HCT116 (cell line): ENCODE data around the gene PDE6A. TPM values are rescaled to one million over a fixed set of nuclear protein-coding genes. Genes with fewer than 3 reads are reported as not detected.

Experiments
- ATAC-seq: fragments of 200-7000 bp; cut with Tn5 transposase; 2 replicates; pipeline ENCODE4 v1.9.1; 2020; ENCODE audit warnings: mild to moderate bottlenecking, moderate library complexity
- BruUV-seq: library from RNA; stranded (reverse); fragments of 400-500 nt; replicated peaks from 2 replicates; lab custom pipeline; 2021; lab: Mats Ljungman, UMichigan
- CTCF ChIA-PET: fragments of 300-600 bp; sonication (Branson Sonifier 250); formaldehyde crosslinking; loops from one replicate; lab custom pipeline; 2021; ENCODE audit warnings: antibody characterized with exemption; lab: Charles Lee
- POLR2A ChIA-PET: fragments of 300-600, 350-600 bp; sonication (Branson Sonifier 250); formaldehyde crosslinking; loops from one replicate; lab custom pipeline; 2021; ENCODE audit warnings: antibody characterized with exemption; lab: Charles Lee
- RAD21 ChIA-PET, 2 experiments: fragments of 300-600 bp; sonication (Branson Sonifier 250); formaldehyde crosslinking; loops; one replicate each; lab custom pipeline; 2023; ENCODE audit warnings: low total read pairs in 2 of 2; ENCODE audit not compliant: uncharacterized antibody in 2 of 2, unreplicated experiment in 2 of 2, low non-redundant PET in 1 of 2; lab: Charles Lee
- DNase-seq: peaks from one replicate; pipeline ENCODE4 v3.0.0-alpha.2; 2010; ENCODE audit warnings: low read depth, low spot score
- H2AFZ ChIP-seq: fragments of 200-600 bp; shearing (Covaris generic), sonication (generic); 2 replicates; pipeline ENCODE4 v1.6.1; 2017; ENCODE audit warnings: low read depth, mixed run types, mixed read lengths, antibody characterized with exemption, low read length; ENCODE audit not compliant: poor library complexity, severe bottlenecking
- H3K27ac ChIP-seq: 2 replicates; pipeline ENCODE4 v1.5.1; 2012; ENCODE audit warnings: low read depth, low read length
- H3K27me3 ChIP-seq: fragments of 200-600 bp; sonication (generic); 2 replicates; pipeline ENCODE4 v1.6.1; 2016; ENCODE audit warnings: mixed run types, low read length, mixed read lengths; ENCODE audit not compliant: insufficient read depth
- H3K36me3 ChIP-seq, 2 experiments: fragments of 200-500 bp in 1 of 2; fragments of 200-600 bp in 1 of 2; sonication (Bioruptor generic) in 1 of 2; sonication (generic) in 1 of 2; 2 replicates each; pipeline versions ENCODE4 v1.5.1 to v1.6.1; 2014 to 2016; ENCODE audit warnings: low read length in 2 of 2, inconsistent platforms in 1 of 2, mixed read lengths in 1 of 2, mixed run types in 1 of 2; ENCODE audit not compliant: insufficient read depth in 2 of 2, control insufficient read depth in 1 of 2
- H3K4me1 ChIP-seq, 2 experiments: fragments of 200-600 bp in 1 of 2; sonication (generic) in 1 of 2; 2 replicates each; pipeline versions ENCODE4 v1.5.1 to v1.6.1; 2012 to 2017; ENCODE audit warnings: low read length in 2 of 2, inconsistent platforms in 1 of 2, mild to moderate bottlenecking in 1 of 2, mixed read lengths in 1 of 2, mixed run types in 1 of 2, moderate library complexity in 1 of 2; ENCODE audit not compliant: insufficient read depth in 2 of 2, control insufficient read depth in 1 of 2
- H3K4me2 ChIP-seq: fragments of 200-600 bp; sonication (generic); 2 replicates; pipeline ENCODE4 v1.6.1; 2017; ENCODE audit warnings: mixed run types, low read length, mixed read lengths
- H3K4me3 ChIP-seq, 2 experiments: fragments of 200-600 bp in 1 of 2; sonication (generic) in 1 of 2; replicated peaks in 1 of 2; 2 replicates each; pipeline ENCODE4 v1.5.1; 2011 to 2016; ENCODE audit warnings: low read length in 2 of 2, control low read depth in 1 of 2, low read depth in 1 of 2, mild to moderate bottlenecking in 1 of 2, mixed read lengths in 1 of 2, mixed run types in 1 of 2
- H3K79me2 ChIP-seq: fragments of 200-600 bp; sonication (generic); 2 replicates; pipeline ENCODE4 v1.6.1; 2017; ENCODE audit warnings: mild to moderate bottlenecking, mixed run types, low read length, moderate library complexity, mixed read lengths; ENCODE audit not compliant: insufficient read depth
- H3K9ac ChIP-seq: fragments of 200-600 bp; sonication (generic); 2 replicates; pipeline ENCODE4 v1.6.1; 2016; ENCODE audit warnings: low read length, mixed read lengths
- H3K9me2 ChIP-seq: fragments of 200-600 bp; sonication (generic), shearing (Covaris generic); 2 replicates; pipeline ENCODE4 v1.6.1; 2017; ENCODE audit warnings: mixed run types, mild to moderate bottlenecking, moderate library complexity; ENCODE audit not compliant: insufficient read depth
- H3K9me3 ChIP-seq, 2 experiments: fragments of 200-500 bp in 1 of 2; fragments of 200-600 bp in 1 of 2; sonication (Bioruptor generic) in 1 of 2; sonication (generic) in 1 of 2; 2 replicates each; pipeline ENCODE4 v1.6.1; 2014 to 2017; ENCODE audit warnings: low read length in 2 of 2, mixed read lengths in 2 of 2, inconsistent platforms in 1 of 2, low read depth in 1 of 2, mild to moderate bottlenecking in 1 of 2, mixed run types in 1 of 2, moderate library complexity in 1 of 2; ENCODE audit not compliant: control insufficient read depth in 1 of 2, insufficient read depth in 1 of 2
- H4K20me1 ChIP-seq: fragments of 200-600 bp; sonication (generic), shearing (Covaris generic); 2 replicates; pipeline ENCODE4 v1.6.1; 2017; ENCODE audit warnings: mixed run types, mild to moderate bottlenecking, moderate library complexity; ENCODE audit not compliant: insufficient read depth
- EGR1 ChIP-seq: IDR thresholded peaks from 2 replicates; pipeline ENCODE4 v1.6.1; 2012; ENCODE audit warnings: low read depth
- EZH2 ChIP-seq: fragments of 200-600 bp; sonication (generic); IDR thresholded peaks from 2 replicates; pipeline ENCODE4 v1.6.1; 2017; ENCODE audit warnings: antibody characterized with exemption, mixed run types
- RAD21 ChIP-seq: IDR thresholded peaks from 2 replicates; pipeline ENCODE4 v1.6.1; 2012; ENCODE audit warnings: low read depth, mild to moderate bottlenecking
- YY1 ChIP-seq: IDR thresholded peaks from 2 replicates; pipeline ENCODE4 v1.6.1; 2011; ENCODE audit warnings: low read length, low read depth, moderate library complexity, mild to moderate bottlenecking; ENCODE audit not compliant: insufficient replicate concordance; ENCODE audit errors: extremely low read depth
- intact Hi-C: fragments of 100-400 bp; cut with micrococcal nuclease; formaldehyde crosslinking; loops from 2 replicates; pipeline ENCODE4 v1.10.0; 2022
- total RNA-seq: library from RNA; stranded (reverse); gene quantifications from one replicate; pipeline ENCODE4 v1.2.1, GENCODE V29; 2021; ENCODE audit not compliant: unreplicated experiment
- TF ChIP-seq, protein P1 (sequence below), 3 experiments: fragments of 200-600 bp in 1 of 3; sonication (generic) in 1 of 3; IDR thresholded peaks in 2 of 3; conservative IDR thresholded peaks in 1 of 3; 2 replicates each; pipeline ENCODE4 v1.5.1; 2012 to 2017; ENCODE audit warnings: low read depth in 2 of 3, low read length in 2 of 3, antibody characterized with exemption in 1 of 3, borderline replicate concordance in 1 of 3, control low read depth in 1 of 3, mild to moderate bottlenecking in 1 of 3, mixed read lengths in 1 of 3, mixed run types in 1 of 3, moderate library complexity in 1 of 3; ENCODE audit not compliant: insufficient read depth in 1 of 3
- TF ChIP-seq, protein P2 (sequence below): IDR thresholded peaks from 2 replicates; pipeline ENCODE4 v1.6.1; 2011; ENCODE audit warnings: mild to moderate bottlenecking, low read length, moderate library complexity; ENCODE audit not compliant: insufficient replicate concordance; ENCODE audit errors: extremely low read depth

PDE6A gene
- total RNA-seq, 1 experiment from 2014 or later: not detected

- intact Hi-C loops: loop anchor here (1.0 to 5.0 kb wide), 2 partner anchors 140 to 215 kb away; no protein-coding TSS in a partner anchor
- peak; percentile 96 for ATAC-seq
- POLR2A ChIA-PET: interaction anchor here (2.0 kb wide), 1 partner anchor 108 kb away, joined by 6 read pairs; the partner anchor contains the start of gene SLC26A2
- H3K27ac ChIP-seq: no peak overlapping the region
- H2AFZ ChIP-seq: no peak overlapping the region
- no peak overlapping the region for H3K4me3 ChIP-seq
- H3K4me1 ChIP-seq: no peaks in the 10 kb centered on the region; a peak in 1 of 4 replicates
- no peaks in the 10 kb centered on the region for H3K9me3 ChIP-seq
- DNase-seq: peak; percentile 44
- RAD21 ChIA-PET: interaction anchor here in 1 of 2 experiments (1.0 to 1.6 kb wide), 3 partner anchors 12 to 19 kb away, joined by 3 to 5 read pairs (median 3); no protein-coding TSS in a partner anchor
- BruUV-seq: no TSS peak
- H4K20me1 ChIP-seq: no peaks in the 10 kb centered on the region
- peak; percentile 78 for TF ChIP-seq RAD21
- TF ChIP-seq, protein P1, sequence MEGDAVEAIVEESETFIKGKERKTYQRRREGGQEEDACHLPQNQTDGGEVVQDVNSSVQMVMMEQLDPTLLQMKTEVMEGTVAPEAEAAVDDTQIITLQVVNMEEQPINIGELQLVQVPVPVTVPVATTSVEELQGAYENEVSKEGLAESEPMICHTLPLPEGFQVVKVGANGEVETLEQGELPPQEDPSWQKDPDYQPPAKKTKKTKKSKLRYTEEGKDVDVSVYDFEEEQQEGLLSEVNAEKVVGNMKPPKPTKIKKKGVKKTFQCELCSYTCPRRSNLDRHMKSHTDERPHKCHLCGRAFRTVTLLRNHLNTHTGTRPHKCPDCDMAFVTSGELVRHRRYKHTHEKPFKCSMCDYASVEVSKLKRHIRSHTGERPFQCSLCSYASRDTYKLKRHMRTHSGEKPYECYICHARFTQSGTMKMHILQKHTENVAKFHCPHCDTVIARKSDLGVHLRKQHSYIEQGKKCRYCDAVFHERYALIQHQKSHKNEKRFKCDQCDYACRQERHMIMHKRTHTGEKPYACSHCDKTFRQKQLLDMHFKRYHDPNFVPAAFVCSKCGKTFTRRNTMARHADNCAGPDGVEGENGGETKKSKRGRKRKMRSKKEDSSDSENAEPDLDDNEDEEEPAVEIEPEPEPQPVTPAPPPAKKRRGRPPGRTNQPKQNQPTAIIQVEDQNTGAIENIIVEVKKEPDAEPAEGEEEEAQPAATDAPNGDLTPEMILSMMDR (IDR thresholded peaks at IDR 0.05 in 2 of 3, conservative IDR thresholded peaks at IDR 0.05 in 1 of 3; ENCODE audit: borderline replicate concordance in 1 of 3, insufficient read depth in 1 of 3, low read depth in 2 of 3, low read length in 2 of 3): peak; percentile 87 to 93 (median 90)
- no peak for TF ChIP-seq EGR1
- H3K27me3 ChIP-seq: no peaks in the 10 kb centered on the region
- peaks cover 0 to 3% of the 10 kb centered on the region in 2 experiments; a peak in 1 of 4 replicates for H3K36me3 ChIP-seq
- H3K9ac ChIP-seq: no peak overlapping the region
- CTCF ChIA-PET: interaction anchor here (0.6 to 2.0 kb wide), 21 partner anchors 9 to 379 kb away, joined by 3 to 30 read pairs (median 5); partner anchors contain the start of gene SLC26A2
- H3K79me2 ChIP-seq: no peaks in the 10 kb centered on the region
- no peak overlapping the region for H3K4me2 ChIP-seq
- no peaks in the 10 kb centered on the region for H3K9me2 ChIP-seq
Observed at GRCh38 chr5:149852641-149853330, 91.8 kb downstream of the PDE6A start.

- intact Hi-C loops: loop anchor here (5.0 kb wide), 1 partner anchor 141 kb away; no protein-coding TSS in a partner anchor
- CTCF ChIA-PET: interaction anchor here (1.2 kb wide), 1 partner anchor 13 kb away, joined by 3 read pairs; no protein-coding TSS in a partner anchor
- TF ChIP-seq, protein P2, sequence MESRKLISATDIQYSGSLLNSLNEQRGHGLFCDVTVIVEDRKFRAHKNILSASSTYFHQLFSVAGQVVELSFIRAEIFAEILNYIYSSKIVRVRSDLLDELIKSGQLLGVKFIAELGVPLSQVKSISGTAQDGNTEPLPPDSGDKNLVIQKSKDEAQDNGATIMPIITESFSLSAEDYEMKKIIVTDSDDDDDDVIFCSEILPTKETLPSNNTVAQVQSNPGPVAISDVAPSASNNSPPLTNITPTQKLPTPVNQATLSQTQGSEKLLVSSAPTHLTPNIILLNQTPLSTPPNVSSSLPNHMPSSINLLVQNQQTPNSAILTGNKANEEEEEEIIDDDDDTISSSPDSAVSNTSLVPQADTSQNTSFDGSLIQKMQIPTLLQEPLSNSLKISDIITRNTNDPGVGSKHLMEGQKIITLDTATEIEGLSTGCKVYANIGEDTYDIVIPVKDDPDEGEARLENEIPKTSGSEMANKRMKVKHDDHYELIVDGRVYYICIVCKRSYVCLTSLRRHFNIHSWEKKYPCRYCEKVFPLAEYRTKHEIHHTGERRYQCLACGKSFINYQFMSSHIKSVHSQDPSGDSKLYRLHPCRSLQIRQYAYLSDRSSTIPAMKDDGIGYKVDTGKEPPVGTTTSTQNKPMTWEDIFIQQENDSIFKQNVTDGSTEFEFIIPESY: no peak
- TF ChIP-seq EZH2 (no peak), YY1 (no peak)
- TF ChIP-seq, protein P1 (IDR thresholded peaks at IDR 0.05 in 2 of 3, conservative IDR thresholded peaks at IDR 0.05 in 1 of 3; ENCODE audit: borderline replicate concordance in 1 of 3, insufficient read depth in 1 of 3, low read depth in 2 of 3, low read length in 2 of 3): no peak
Observed at GRCh38 chr5:149851211-149851610, 93.4 kb downstream of the PDE6A start.

More at GRCh38 chr5:149851211-149851610, 93.4 kb downstream of the PDE6A start:
- H3K9ac ChIP-seq: no peak overlapping the region
- H3K79me2 ChIP-seq: no peaks in the 10 kb centered on the region
- no peak for DNase-seq
- no peak overlapping the region for H3K4me2 ChIP-seq
- no peak overlapping the region for H3K27ac ChIP-seq
- ATAC-seq: no peak
- no peaks in the 10 kb centered on the region for H3K27me3 ChIP-seq
- H3K36me3 ChIP-seq: peaks cover 0 to 3% of the 10 kb centered on the region in 2 experiments; a peak in 1 of 4 replicates
- H4K20me1 ChIP-seq: no peaks in the 10 kb centered on the region
- ChIA-PET RAD21 (interaction anchor here in 1 of 2 experiments (0.6 kb wide), 1 partner anchor 927 kb away, joined by 3 read pairs; the partner anchor contains the start of gene SMIM3), POLR2A (no interaction called here)
- BruUV-seq: no TSS peak
- no peaks in the 10 kb centered on the region for H3K9me3 ChIP-seq
- no peaks in the 10 kb centered on the region for H3K9me2 ChIP-seq
- no peaks in the 10 kb centered on the region for H3K4me1 ChIP-seq
- H2AFZ ChIP-seq: no peak overlapping the region
- H3K4me3 ChIP-seq: no peak overlapping the region
